Muscle layer of colon (tissue), 2 donors: Measurements from ENCODE around the gene TRIM7.

ENCODE experiments used
- H3K27ac ChIP-seq: one replicate; pipeline ENCODE4 v1.7.0; 2013; ENCODE audit warnings: low read depth, mild to moderate bottlenecking, low read length, moderate library complexity
- H3K27me3 ChIP-seq, 2 donors: one replicate each; pipeline ENCODE4 v1.7.0; 2013; ENCODE audit warnings: low read length in 2 of 2, mild to moderate bottlenecking in 2 of 2; ENCODE audit not compliant: insufficient read depth in 2 of 2, control insufficient read depth in 1 of 2
- H3K36me3 ChIP-seq: one replicate; pipeline ENCODE4 v1.7.0; 2013; ENCODE audit warnings: mild to moderate bottlenecking, low read length; ENCODE audit not compliant: insufficient read depth
- H3K4me1 ChIP-seq: one replicate; pipeline ENCODE4 v1.7.0; 2013; ENCODE audit warnings: mild to moderate bottlenecking, low read length; ENCODE audit not compliant: insufficient read depth
- H3K4me3 ChIP-seq, 2 donors: one replicate each; pipeline ENCODE4 v1.7.0; 2013; ENCODE audit warnings: low read length in 2 of 2, low read depth in 1 of 2, mild to moderate bottlenecking in 1 of 2, moderate library complexity in 1 of 2
- H3K9ac ChIP-seq: one replicate; pipeline ENCODE4 v1.7.0; 2013; ENCODE audit warnings: low read length
- H3K9me3 ChIP-seq: one replicate; pipeline ENCODE4 v1.7.0; 2013; ENCODE audit warnings: mild to moderate bottlenecking, low read length
- donor health status: abdominal sarcoma.
- donor health status: Adenocarcinoma of cecum.

TRIM7 gene

GRCh38 chr5:181207214-181207959 is 2.4 kb upstream of the TRIM7 start:
- peaks cover 19% of the 10 kb centered on the region for H3K4me1 ChIP-seq
- peaks cover 0 to 17% of the 10 kb centered on the region in 2 donors for H3K27me3 ChIP-seq
- H3K9me3 ChIP-seq, result no peaks in the 10 kb centered on the region
- H3K36me3 ChIP-seq, result no peaks in the 10 kb centered on the region
- peak overlapping the region; percentile 27 to 54 for H3K4me3 ChIP-seq
- H3K27ac ChIP-seq, result peak overlapping the region; percentile 14
- peak overlapping the region; percentile 7 for H3K9ac ChIP-seq

- H3K4me1 ChIP-seq, result peaks cover 19% of the 10 kb centered on the region
- H3K27me3 ChIP-seq, result peaks cover 0 to 17% of the 10 kb centered on the region in 2 donors
- no peaks in the 10 kb centered on the region for H3K9me3 ChIP-seq
- no peaks in the 10 kb centered on the region for H3K36me3 ChIP-seq
- peak overlapping the region; percentile 21 for H3K27ac ChIP-seq
- no peak overlapping the region for H3K9ac ChIP-seq
- H3K4me3 ChIP-seq, result peak overlapping the region; percentile 54 to 62
Observed at GRCh38 chr5:181205761-181206649, 1.0 kb upstream of the TRIM7 start.

GRCh38 chr5:181204113-181204825 is 727 bp downstream of the TRIM7 start:
- H3K27me3 ChIP-seq, result peaks cover 0 to 17% of the 10 kb centered on the region in 2 donors
- no peaks in the 10 kb centered on the region for H3K36me3 ChIP-seq
- H3K4me1 ChIP-seq, result peaks cover 19% of the 10 kb centered on the region
- H3K4me3 ChIP-seq, result peak overlapping the region; percentile 54 to 62
- H3K9ac ChIP-seq, result no peak overlapping the region
- H3K27ac ChIP-seq, result no peak overlapping the region
- H3K9me3 ChIP-seq, result no peaks in the 10 kb centered on the region

GRCh38 chr5:181203777-181204112 is 1.3 kb downstream of the TRIM7 start:
- Histone ChIP-seq H3K27me3 (peaks cover 0 to 17% of the 10 kb centered on the region in 2 donors), H3K9me3 (no peaks in the 10 kb centered on the region), H3K27ac (no peak overlapping the region), H3K9ac (no peak overlapping the region), H3K36me3 (no peaks in the 10 kb centered on the region), H3K4me3 (peak overlapping the region in 1 of 2 donors; percentile 54), H3K4me1 (peaks cover 19% of the 10 kb centered on the region)

GRCh38 chr5:181203093-181203711 is 1.8 kb downstream of the TRIM7 start:
- Histone ChIP-seq H3K9ac (no peak overlapping the region), H3K27ac (no peak overlapping the region), H3K4me3 (no peak overlapping the region), H3K4me1 (peaks cover 19% of the 10 kb centered on the region), H3K9me3 (no peaks in the 10 kb centered on the region), H3K27me3 (peaks cover 0 to 17% of the 10 kb centered on the region in 2 donors), H3K36me3 (no peaks in the 10 kb centered on the region)

- Histone ChIP-seq H3K9ac (no peak overlapping the region), H3K27ac (no peak overlapping the region), H3K27me3 (peaks cover 0 to 17% of the 10 kb centered on the region in 2 donors), H3K4me3 (no peak overlapping the region), H3K4me1 (peaks cover 13% of the 10 kb centered on the region), H3K36me3 (no peaks in the 10 kb centered on the region), H3K9me3 (no peaks in the 10 kb centered on the region)
Observed at GRCh38 chr5:181200816-181201215, 4.2 kb downstream of the TRIM7 start.

- H3K36me3 ChIP-seq, result no peaks in the 10 kb centered on the region
- peaks cover 8% of the 10 kb centered on the region for H3K4me1 ChIP-seq
- no peaks in the 10 kb centered on the region for H3K9me3 ChIP-seq
- peaks cover 0 to 17% of the 10 kb centered on the region in 2 donors for H3K27me3 ChIP-seq
- no peak overlapping the region for H3K9ac ChIP-seq
- H3K27ac ChIP-seq, result no peak overlapping the region
- no peak overlapping the region for H3K4me3 ChIP-seq
Observed at GRCh38 chr5:181199881-181200638, 4.9 kb downstream of the TRIM7 start.

- H3K4me3 ChIP-seq, result no peak overlapping the region
- H3K4me1 ChIP-seq, result peaks cover 3% of the 10 kb centered on the region
- H3K36me3 ChIP-seq, result no peaks in the 10 kb centered on the region
- H3K9ac ChIP-seq, result no peak overlapping the region
- no peaks in the 10 kb centered on the region for H3K9me3 ChIP-seq
- H3K27ac ChIP-seq, result no peak overlapping the region
- peaks cover 0 to 10% of the 10 kb centered on the region in 2 donors for H3K27me3 ChIP-seq
Observed at GRCh38 chr5:181198905-181199519, 6.0 kb downstream of the TRIM7 start.

GRCh38 chr5:181198106-181198685 is 6.8 kb downstream of the TRIM7 start:
- peaks cover 0 to 2% of the 10 kb centered on the region in 2 donors for H3K27me3 ChIP-seq
- no peak overlapping the region for H3K4me3 ChIP-seq
- no peak overlapping the region for H3K27ac ChIP-seq
- H3K4me1 ChIP-seq, result no peaks in the 10 kb centered on the region
- no peaks in the 10 kb centered on the region for H3K36me3 ChIP-seq
- no peak overlapping the region for H3K9ac ChIP-seq
- no peaks in the 10 kb centered on the region for H3K9me3 ChIP-seq

GRCh38 chr5:181197326-181197951 is 7.6 kb downstream of the TRIM7 start:
- Histone ChIP-seq H3K27ac (no peak overlapping the region), H3K9me3 (no peaks in the 10 kb centered on the region), H3K4me3 (no peak overlapping the region), H3K36me3 (no peaks in the 10 kb centered on the region), H3K9ac (no peak overlapping the region), H3K4me1 (peaks cover 6% of the 10 kb centered on the region), H3K27me3 (no peaks in the 10 kb centered on the region)
